Upper lobe of left lung (tissue), 4 donors: ENCODE data around the gene ELOVL5.

ENCODE experiments used
- CTCF ChIP-seq, 6 experiments: fragments of 450-650 bp in 4 of 6; fragments of 200-600 bp in 2 of 6; sonication (generic) in 2 of 6; IDR thresholded peaks; one replicate each; pipeline ENCODE4 v1.5.1; 2016 to 2019; ENCODE audit warnings: antibody characterized with exemption in 6 of 6
- POLR2A ChIP-seq, 4 donors: fragments of 450-650 bp; IDR thresholded peaks; one replicate each; pipeline ENCODE4 v1.5.1; 2016 to 2017; ENCODE audit warnings: antibody characterized with exemption in 4 of 4, mild to moderate bottlenecking in 2 of 4
- POLR2AphosphoS5 ChIP-seq, 2 donors: sonication (generic); formaldehyde crosslinking; IDR thresholded peaks; one replicate each; pipeline ENCODE4 v1.5.1; 2017; ENCODE audit warnings: antibody characterized with exemption in 2 of 2

GRCh38 chr6:53220605-53221004, 128.1 kb downstream of the ELOVL5 start:
- no peak for TF ChIP-seq POLR2A (IDR thresholded peaks at IDR 0.05)
- TF ChIP-seq CTCF (IDR thresholded peaks at IDR 0.05) = no peak
- no peak for TF ChIP-seq POLR2AphosphoS5 (IDR thresholded peaks at IDR 0.05)
